ENCODE measurements around the gene IGLL1. TPM values are rescaled to one million over a fixed set of nuclear protein-coding genes. Genes with fewer than 3 reads are reported as not detected.

The IGLL1 gene
- total RNA-seq, 4 donors from 2014 or later = not detected

DNA sequence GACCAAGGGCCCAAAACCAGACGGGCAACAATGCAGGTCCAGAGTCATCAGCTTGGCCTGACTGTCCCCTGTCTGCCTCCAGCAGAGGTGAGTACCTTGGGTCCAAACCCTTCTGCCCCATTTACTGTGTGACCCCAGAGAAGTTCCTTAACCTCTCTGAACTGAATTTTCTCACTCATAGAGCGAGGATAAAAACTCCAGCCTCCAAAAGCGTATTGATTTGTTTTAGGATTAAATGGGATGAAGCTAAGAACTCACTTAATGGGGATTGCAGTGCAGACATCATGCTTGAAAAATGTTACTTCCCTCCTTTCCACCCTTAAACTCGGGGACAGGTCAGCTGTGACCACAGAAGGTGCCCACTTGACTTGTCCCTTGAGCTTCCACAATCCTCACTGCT is 22.6 kb downstream of the IGLL1 start:
- TF ChIP-seq, protein P1, sequence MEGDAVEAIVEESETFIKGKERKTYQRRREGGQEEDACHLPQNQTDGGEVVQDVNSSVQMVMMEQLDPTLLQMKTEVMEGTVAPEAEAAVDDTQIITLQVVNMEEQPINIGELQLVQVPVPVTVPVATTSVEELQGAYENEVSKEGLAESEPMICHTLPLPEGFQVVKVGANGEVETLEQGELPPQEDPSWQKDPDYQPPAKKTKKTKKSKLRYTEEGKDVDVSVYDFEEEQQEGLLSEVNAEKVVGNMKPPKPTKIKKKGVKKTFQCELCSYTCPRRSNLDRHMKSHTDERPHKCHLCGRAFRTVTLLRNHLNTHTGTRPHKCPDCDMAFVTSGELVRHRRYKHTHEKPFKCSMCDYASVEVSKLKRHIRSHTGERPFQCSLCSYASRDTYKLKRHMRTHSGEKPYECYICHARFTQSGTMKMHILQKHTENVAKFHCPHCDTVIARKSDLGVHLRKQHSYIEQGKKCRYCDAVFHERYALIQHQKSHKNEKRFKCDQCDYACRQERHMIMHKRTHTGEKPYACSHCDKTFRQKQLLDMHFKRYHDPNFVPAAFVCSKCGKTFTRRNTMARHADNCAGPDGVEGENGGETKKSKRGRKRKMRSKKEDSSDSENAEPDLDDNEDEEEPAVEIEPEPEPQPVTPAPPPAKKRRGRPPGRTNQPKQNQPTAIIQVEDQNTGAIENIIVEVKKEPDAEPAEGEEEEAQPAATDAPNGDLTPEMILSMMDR (IDR thresholded peaks at IDR 0.05; ENCODE audit: low read depth) = no peak

DNA sequence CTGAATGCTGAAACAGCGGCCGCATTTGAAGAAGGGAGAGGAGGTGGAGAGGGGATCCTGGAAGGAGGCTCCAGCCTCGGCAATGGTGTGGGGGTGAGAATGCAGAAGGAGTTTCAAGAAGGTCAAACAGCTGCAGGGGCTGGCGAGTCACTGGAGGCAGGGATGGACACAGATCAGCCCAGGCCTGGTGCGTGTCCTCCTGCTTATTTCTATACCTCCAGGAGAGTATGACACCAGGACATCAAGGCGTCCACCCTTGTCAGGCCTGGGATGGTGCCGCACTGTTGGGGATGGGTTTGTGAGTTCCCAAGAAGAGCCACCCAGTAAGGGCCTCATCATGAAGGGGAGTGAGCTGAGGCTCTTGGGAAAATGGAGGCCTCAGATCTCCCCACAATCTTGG is 23.1 kb downstream of the IGLL1 start:
- TF ChIP-seq, protein P1 (IDR thresholded peaks at IDR 0.05; ENCODE audit: low read depth) = no peak

DNA sequence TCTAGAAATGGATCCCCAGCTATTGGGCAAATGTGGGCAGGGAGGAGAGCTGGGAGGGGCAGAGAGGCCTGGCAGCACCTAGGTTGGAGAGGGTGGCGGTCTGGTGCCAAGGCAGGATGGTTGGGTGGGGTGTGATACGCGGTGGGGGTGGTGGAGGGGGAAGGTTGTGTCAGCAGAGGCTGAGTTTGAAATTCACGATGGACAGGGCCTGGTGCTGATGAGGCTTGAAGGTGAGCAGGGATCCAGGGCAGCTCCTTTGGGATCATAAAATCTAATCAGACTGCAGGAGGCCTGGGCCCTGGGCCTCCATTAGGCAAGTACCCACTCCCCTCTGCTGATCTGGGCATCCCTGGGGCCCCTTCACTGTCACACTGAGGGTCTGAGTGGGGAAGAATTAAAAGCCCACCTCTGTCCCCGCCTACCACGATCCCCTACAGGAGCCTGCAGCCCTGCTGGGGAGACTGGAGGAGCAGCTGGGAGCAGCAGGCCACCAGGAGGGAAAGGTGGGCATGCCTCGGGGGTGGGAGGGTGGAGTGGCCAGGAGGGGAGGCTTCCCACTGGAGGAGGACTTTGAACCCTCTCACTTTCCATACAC is 24.0 kb downstream of the IGLL1 start:
- TF ChIP-seq, protein P1 (IDR thresholded peaks at IDR 0.05; ENCODE audit: low read depth) = no peak

DNA sequence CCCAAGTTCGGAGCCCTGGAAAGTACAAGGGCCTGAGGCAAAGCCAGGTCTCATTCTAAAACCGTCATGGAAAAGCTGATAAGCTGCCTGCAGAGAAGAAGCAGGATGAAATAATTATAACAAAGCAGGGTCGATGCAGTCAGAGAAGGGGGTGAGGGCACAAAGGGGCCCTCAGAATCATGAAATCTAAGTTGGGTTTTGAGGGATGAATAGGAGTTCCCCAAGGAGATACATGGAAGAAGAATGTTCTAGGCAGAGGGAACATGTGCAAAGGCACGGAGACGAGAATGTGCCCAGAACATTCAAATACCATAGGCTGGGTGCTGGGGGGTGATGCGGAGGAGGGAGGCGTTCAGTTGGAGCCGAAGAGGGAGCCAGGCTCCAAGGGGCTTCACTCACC is 25.0 kb downstream of the IGLL1 start:
- TF ChIP-seq, protein P1 (IDR thresholded peaks at IDR 0.05; ENCODE audit: low read depth) = no peak

DNA sequence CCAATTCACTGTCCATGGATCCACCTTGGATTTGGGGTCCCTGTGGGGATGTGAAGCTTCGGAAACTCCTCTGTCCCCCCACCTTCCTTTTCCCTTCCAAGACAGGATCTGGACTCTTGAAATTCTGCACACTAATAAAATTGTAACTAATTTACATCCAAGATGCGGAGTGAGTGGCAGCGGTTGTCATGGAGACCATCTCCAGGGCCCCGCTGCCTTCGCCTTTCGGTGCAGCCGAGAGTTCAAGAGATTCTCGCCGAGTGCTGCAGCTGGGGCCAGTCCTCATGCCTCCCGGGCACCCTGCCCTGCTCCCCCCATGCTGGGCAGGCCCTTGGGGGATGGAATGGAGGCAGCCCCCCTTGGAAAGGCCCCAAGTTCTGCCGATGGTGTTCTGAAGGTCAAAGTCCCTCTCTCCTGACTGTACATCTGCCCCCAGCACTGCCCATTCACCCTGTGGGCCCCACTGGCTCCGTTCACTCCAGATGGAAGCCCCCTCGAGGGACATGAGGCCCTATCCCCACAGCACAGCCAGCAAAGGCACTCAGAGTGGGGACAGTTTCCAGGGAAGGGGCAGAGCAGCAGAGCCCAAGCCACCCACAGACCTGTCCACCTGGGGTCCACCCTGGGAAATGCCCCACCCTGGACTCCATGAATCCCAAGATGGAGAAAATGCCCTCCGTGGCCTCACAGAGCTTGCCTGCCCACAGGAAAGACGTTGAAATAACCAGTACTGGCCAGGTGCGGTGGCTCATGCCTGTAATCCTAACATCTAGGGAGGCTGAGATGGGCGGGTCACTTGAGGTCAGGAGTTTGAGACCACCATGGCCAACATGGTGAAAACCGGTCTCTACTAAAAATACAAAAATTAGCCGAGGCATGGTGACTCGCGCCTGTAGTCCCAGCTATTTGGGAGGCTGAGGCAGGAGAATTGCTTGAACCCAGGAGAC is 25.9 kb downstream of the IGLL1 start:
- TF ChIP-seq, protein P1 (IDR thresholded peaks at IDR 0.05; ENCODE audit: low read depth) = no peak

- TF ChIP-seq, protein P1 (IDR thresholded peaks at IDR 0.05; ENCODE audit: low read depth) = no peak
Observed at GRCh38 chr22:23553438-23553837, 26.7 kb downstream of the IGLL1 start.

DNA sequence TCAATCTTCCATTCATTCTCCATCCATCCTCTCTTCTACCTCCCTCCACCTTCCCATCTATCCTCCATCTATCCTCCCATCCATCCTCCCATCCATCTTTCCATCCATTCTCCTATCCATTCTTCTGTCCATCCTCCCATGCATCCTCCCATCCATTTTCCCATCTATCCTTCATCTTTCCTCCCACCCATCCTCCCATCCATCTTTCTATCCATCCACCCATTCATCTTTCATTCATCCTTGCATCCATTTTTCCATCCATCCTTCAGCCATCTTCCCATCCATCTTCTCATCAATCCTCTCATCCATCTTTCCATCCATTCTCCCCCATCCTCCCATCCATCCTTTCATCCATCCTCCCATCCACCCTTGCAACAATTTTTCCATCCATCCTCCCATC is 27.5 kb downstream of the IGLL1 start:
- TF ChIP-seq, protein P1 (IDR thresholded peaks at IDR 0.05; ENCODE audit: low read depth) = no peak
